ENCODE data around the gene LHFPL2. TPM values are rescaled to one million over a fixed set of nuclear protein-coding genes. Genes with fewer than 3 reads are reported as not detected.

The LHFPL2 gene
- total and polyA plus RNA-seq, 2 of the 4 experiments (the other 2 are of a cell fraction): 6.5 to 11.3 TPM

DNA sequence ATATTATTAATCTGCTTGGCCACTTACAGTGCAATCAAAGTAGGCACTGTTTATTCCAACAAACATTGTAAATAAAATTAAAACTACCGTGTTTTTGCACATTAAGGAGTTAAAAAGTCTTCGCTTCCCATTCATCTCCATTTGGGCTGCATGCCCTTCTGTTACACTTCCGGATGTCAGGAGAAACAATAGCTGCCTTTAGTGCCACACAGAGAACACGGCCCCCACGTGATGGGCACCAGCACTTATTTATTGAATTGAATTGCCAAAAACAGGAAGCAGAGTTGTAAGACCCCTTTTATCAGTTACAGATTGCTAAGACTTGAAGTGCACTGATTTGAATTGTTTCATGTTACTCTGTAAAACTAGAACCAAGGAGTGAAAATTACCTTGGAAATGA lies 80.4 kb downstream of the LHFPL2 start:
- no peak overlapping the region for H3K27ac ChIP-seq (ENCODE audit: insufficient read depth, low read length)
- H3K56ac ChIP-seq (ENCODE audit: extremely low read depth, insufficient read depth, low read length): no peak overlapping the region
- BruUV-seq (replicated peaks): no TSS peak
- in situ Hi-C loops (cut with MboI; ENCODE audit: low sequenced_read_pairs) (no loop called here), intact Hi-C loops (cut with micrococcal nuclease) (no loop called here), dilution Hi-C loops (cut with HindIII; ENCODE audit: low sequenced_read_pairs, unreplicated experiment) (no loop called here)
- POLR2A ChIA-PET (ENCODE audit: unreplicated experiment): no interaction called here
- no peak overlapping the region for H3K4ac ChIP-seq (ENCODE audit: low read depth, low read length)
- H3K4me3 ChIP-seq (ENCODE audit: insufficient read depth, low read depth, low read length): no peak overlapping the region
- H3K18ac ChIP-seq (ENCODE audit: low read depth, low read length): no peak overlapping the region
- ATAC-seq (ENCODE audit: low read depth) (no peak), DNase-seq (no peak)
- H2AFZ ChIP-seq (replicated peaks; ENCODE audit: low read length, poor library complexity): no peak overlapping the region
- H3K27me3 ChIP-seq (ENCODE audit: control insufficient read depth, insufficient read depth, low read length): no peaks in the 10 kb centered on the region
- H2BK5ac ChIP-seq (ENCODE audit: low read depth, low read length, poor library complexity, severe bottlenecking): no peak overlapping the region
- H2AK5ac ChIP-seq (ENCODE audit: low read depth, low read length): no peak overlapping the region
- no peak overlapping the region for H4K5ac ChIP-seq (ENCODE audit: low read depth, low read length)
- H2BK20ac ChIP-seq (ENCODE audit: low read depth, low read length): no peak overlapping the region
- peaks cover 33 to 56% of the 10 kb centered on the region in 2 experiments for H3K79me1 ChIP-seq (ENCODE audit: low read depth in 1 of 2, low read length in 2 of 2)
- CTCF ChIA-PET: interaction anchor here (0.7 kb wide), 1 partner anchor 130 kb away, joined by 3 read pairs; no protein-coding TSS in a partner anchor
- H3K4me2 ChIP-seq (ENCODE audit: low read depth, low read length): no peak overlapping the region
- H3K4me1 ChIP-seq (ENCODE audit: control insufficient read depth, insufficient read depth, low read length): peaks cover 9% of the 10 kb centered on the region
- H4K91ac ChIP-seq (ENCODE audit: insufficient read depth, low read depth, low read length): no peak overlapping the region
- H3K36me3 ChIP-seq (ENCODE audit: control insufficient read depth, insufficient read depth, low read length): peaks cover 3% of the 10 kb centered on the region
- no peak overlapping the region for H3K14ac ChIP-seq (replicated peaks; ENCODE audit: low read depth, low read length)
- H2AK9ac ChIP-seq (replicated peaks; ENCODE audit: low read depth, low read length, poor library complexity): no peak overlapping the region
- no peak overlapping the region for H2BK120ac ChIP-seq (ENCODE audit: low read depth, low read length)
- no peak overlapping the region for H2BK15ac ChIP-seq (ENCODE audit: low read depth, low read length)
- H4K20me1 ChIP-seq (ENCODE audit: insufficient read depth, low read length): peaks cover 28% of the 10 kb centered on the region; the same call in 1 of the 2 replicates
- TF ChIP-seq, protein P1, sequence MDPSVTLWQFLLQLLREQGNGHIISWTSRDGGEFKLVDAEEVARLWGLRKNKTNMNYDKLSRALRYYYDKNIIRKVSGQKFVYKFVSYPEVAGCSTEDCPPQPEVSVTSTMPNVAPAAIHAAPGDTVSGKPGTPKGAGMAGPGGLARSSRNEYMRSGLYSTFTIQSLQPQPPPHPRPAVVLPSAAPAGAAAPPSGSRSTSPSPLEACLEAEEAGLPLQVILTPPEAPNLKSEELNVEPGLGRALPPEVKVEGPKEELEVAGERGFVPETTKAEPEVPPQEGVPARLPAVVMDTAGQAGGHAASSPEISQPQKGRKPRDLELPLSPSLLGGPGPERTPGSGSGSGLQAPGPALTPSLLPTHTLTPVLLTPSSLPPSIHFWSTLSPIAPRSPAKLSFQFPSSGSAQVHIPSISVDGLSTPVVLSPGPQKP (IDR thresholded peaks at IDR 0.05; ENCODE audit: borderline replicate concordance, low read depth, low read length): no peak
- no peak for TF ChIP-seq NFE2L2 (IDR thresholded peaks at IDR 0.05; ENCODE audit: low read depth, low read length)
- TF ChIP-seq BHLHE40 (IDR thresholded peaks at IDR 0.05; ENCODE audit: low read depth, low read length): no peak
- no peak for TF ChIP-seq CTCF (conservative IDR thresholded peaks at IDR 0.05; ENCODE audit: low read depth, low read length)
- no peak for TF ChIP-seq RAD21 (IDR thresholded peaks at IDR 0.05; ENCODE audit: low read length)
- no peak for TF ChIP-seq MAFK (IDR thresholded peaks at IDR 0.05; ENCODE audit: low read depth, low read length)
- no peak for TF ChIP-seq RFX5 (IDR thresholded peaks at IDR 0.05; ENCODE audit: low read depth, low read length)
- no peak for TF ChIP-seq MAZ (IDR thresholded peaks at IDR 0.05; ENCODE audit: borderline replicate concordance, low read depth, low read length)
- TF ChIP-seq, protein P2, sequence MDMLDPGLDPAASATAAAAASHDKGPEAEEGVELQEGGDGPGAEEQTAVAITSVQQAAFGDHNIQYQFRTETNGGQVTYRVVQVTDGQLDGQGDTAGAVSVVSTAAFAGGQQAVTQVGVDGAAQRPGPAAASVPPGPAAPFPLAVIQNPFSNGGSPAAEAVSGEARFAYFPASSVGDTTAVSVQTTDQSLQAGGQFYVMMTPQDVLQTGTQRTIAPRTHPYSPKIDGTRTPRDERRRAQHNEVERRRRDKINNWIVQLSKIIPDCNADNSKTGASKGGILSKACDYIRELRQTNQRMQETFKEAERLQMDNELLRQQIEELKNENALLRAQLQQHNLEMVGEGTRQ (IDR thresholded peaks at IDR 0.05; ENCODE audit: low read depth, low read length): no peak
- TF ChIP-seq FOS (IDR thresholded peaks at IDR 0.05; ENCODE audit: low read depth, low read length): no peak
- TF ChIP-seq POLR2A (IDR thresholded peaks at IDR 0.05; ENCODE audit: low read depth, low read length): no peak
- no peak for TF ChIP-seq RCOR1 (IDR thresholded peaks at IDR 0.05; ENCODE audit: insufficient replicate concordance, low read length)
- TF ChIP-seq MXI1 (IDR thresholded peaks at IDR 0.05; ENCODE audit: borderline replicate concordance, low read depth, low read length): no peak
- no peak for TF ChIP-seq CHD1 (IDR thresholded peaks at IDR 0.05; ENCODE audit: low read depth, low read length)
- TF ChIP-seq CEBPB (IDR thresholded peaks at IDR 0.05; ENCODE audit: low read depth, low read length): no peak
- TF ChIP-seq SMC3 (IDR thresholded peaks at IDR 0.05; ENCODE audit: low read depth, low read length): no peak
- peaks cover 10% of the 10 kb centered on the region for H3K9me1 ChIP-seq (ENCODE audit: insufficient read depth, low read length)
- no peak overlapping the region for H4K8ac ChIP-seq (ENCODE audit: low read depth in 2 of 2, low read length in 2 of 2)
- no peak overlapping the region for H3K23ac ChIP-seq (ENCODE audit: low read depth, low read length)
- H3K9ac ChIP-seq (ENCODE audit: low read depth, low read length): no peak overlapping the region
- no CpG with 5 or more reads among the region's 5 CpGs for WGBS, 2 experiments (ENCODE audit: extremely low coverage in 2 of 2, insufficient read length in 1 of 2)
- no peaks in the 10 kb centered on the region for H3K9me3 ChIP-seq (ENCODE audit: control insufficient read depth, insufficient read depth, low read length)

Data from IMR-90 (cell line).